Trophoblast cell (in vitro differentiated cells and primary cell): ENCODE results near the gene KSR1.

Experiments used
- DNase-seq, 2 donors: peaks; one replicate each; pipeline ENCODE4 v3.0.0-alpha.2; 2016
- H2AFZ ChIP-seq: 2 replicates; pipeline ENCODE4 v1.6.1; 2013; ENCODE audit warnings: low read length, moderate library complexity, mild to moderate bottlenecking; ENCODE audit not compliant: insufficient read depth, poor library complexity
- H2AK5ac ChIP-seq: 2 replicates; pipeline ENCODE4 v1.6.1; 2013; ENCODE audit warnings: mild to moderate bottlenecking, low read length
- H2BK120ac ChIP-seq: 2 replicates; pipeline ENCODE4 v1.6.1; 2013; ENCODE audit warnings: low read length, mild to moderate bottlenecking, moderate library complexity; ENCODE audit not compliant: insufficient read depth, poor library complexity
- H2BK12ac ChIP-seq: 2 replicates; pipeline ENCODE4 v1.6.1; 2013; ENCODE audit warnings: mild to moderate bottlenecking, low read length, moderate library complexity
- H2BK5ac ChIP-seq: 2 replicates; pipeline ENCODE4 v1.6.1; 2013; ENCODE audit warnings: low read length, low read depth, moderate library complexity, mild to moderate bottlenecking; ENCODE audit not compliant: poor library complexity
- H3K14ac ChIP-seq: 2 replicates; pipeline ENCODE4 v1.6.1; 2013; ENCODE audit warnings: mild to moderate bottlenecking, low read length
- H3K18ac ChIP-seq: 2 replicates; pipeline ENCODE4 v1.6.1; 2013; ENCODE audit warnings: mild to moderate bottlenecking, low read length
- H3K23ac ChIP-seq: 2 replicates; pipeline ENCODE4 v1.6.1; 2013; ENCODE audit warnings: low read length
- H3K27ac ChIP-seq: 2 replicates; pipeline ENCODE4 v1.5.1; 2013; ENCODE audit warnings: low read depth, mild to moderate bottlenecking, inconsistent platforms, low read length, moderate library complexity
- H3K27me3 ChIP-seq: 2 replicates; pipeline ENCODE4 v1.6.1; 2013; ENCODE audit warnings: inconsistent platforms, mild to moderate bottlenecking, low read length, moderate library complexity; ENCODE audit not compliant: insufficient read depth
- H3K36me3 ChIP-seq, 2 experiments: 1 replicate in 1 of 2; 2 replicates in 1 of 2; pipeline ENCODE4 v1.6.1; 2013; ENCODE audit warnings: low read length in 2 of 2, mild to moderate bottlenecking in 2 of 2, moderate library complexity in 1 of 2; ENCODE audit not compliant: insufficient read depth in 2 of 2, control insufficient read depth in 1 of 2
- H3K4ac ChIP-seq: 2 replicates; pipeline ENCODE4 v1.6.1; 2013; ENCODE audit warnings: low read depth, mild to moderate bottlenecking, low read length, moderate library complexity
- H3K4me1 ChIP-seq, 2 experiments: 1 replicate in 1 of 2; 2 replicates in 1 of 2; pipeline ENCODE4 v1.6.1; 2013; ENCODE audit warnings: low read length in 2 of 2, mild to moderate bottlenecking in 2 of 2, moderate library complexity in 1 of 2; ENCODE audit not compliant: insufficient read depth in 2 of 2, control insufficient read depth in 1 of 2
- H3K4me2 ChIP-seq: 2 replicates; pipeline ENCODE4 v1.6.1; 2013; ENCODE audit warnings: inconsistent platforms, mild to moderate bottlenecking, low read length, moderate library complexity
- H3K4me3 ChIP-seq: 2 replicates; pipeline ENCODE4 v1.5.1; 2013; ENCODE audit warnings: mild to moderate bottlenecking, low read depth, low read length, inconsistent platforms
- H3K79me1 ChIP-seq: one replicate; pipeline ENCODE4 v1.6.1; 2013; ENCODE audit warnings: low read length
- H3K79me2 ChIP-seq: 2 replicates; pipeline ENCODE4 v1.6.1; 2013; ENCODE audit warnings: low read length, mild to moderate bottlenecking; ENCODE audit not compliant: control insufficient read depth, insufficient read depth, poor library complexity
- H3K9ac ChIP-seq: 2 replicates; pipeline ENCODE4 v1.6.1; 2013; ENCODE audit warnings: mild to moderate bottlenecking, low read length
- H3K9me3 ChIP-seq: 2 replicates; pipeline ENCODE4 v1.6.1; 2013; ENCODE audit warnings: low read depth, mild to moderate bottlenecking, control low read depth, inconsistent platforms, low read length; ENCODE audit not compliant: insufficient read depth
- H4K12ac ChIP-seq: 2 replicates; pipeline ENCODE4 v1.6.1; 2013; ENCODE audit warnings: low read depth, mild to moderate bottlenecking, low read length, moderate library complexity
- H4K8ac ChIP-seq: 2 replicates; pipeline ENCODE4 v1.6.1; 2013; ENCODE audit warnings: low read depth, mild to moderate bottlenecking, low read length, moderate library complexity
- H4K91ac ChIP-seq: one replicate; pipeline ENCODE4 v1.6.1; 2013; ENCODE audit warnings: low read depth, mild to moderate bottlenecking, low read length, moderate library complexity
- WGBS: extraction: QIAGEN DNeasy Blood & Tissue Kit; methylation state at CpG from one replicate; pipeline ENCODE4 v1.1.7; 2013; ENCODE audit warnings: missing lambda C conversion rate; ENCODE audit not compliant: insufficient read length, insufficient coverage; ENCODE audit errors: extremely low coverage; 5-methylcytosine and 5-hydroxymethylcytosine counted together

Gene KSR1

DNA sequence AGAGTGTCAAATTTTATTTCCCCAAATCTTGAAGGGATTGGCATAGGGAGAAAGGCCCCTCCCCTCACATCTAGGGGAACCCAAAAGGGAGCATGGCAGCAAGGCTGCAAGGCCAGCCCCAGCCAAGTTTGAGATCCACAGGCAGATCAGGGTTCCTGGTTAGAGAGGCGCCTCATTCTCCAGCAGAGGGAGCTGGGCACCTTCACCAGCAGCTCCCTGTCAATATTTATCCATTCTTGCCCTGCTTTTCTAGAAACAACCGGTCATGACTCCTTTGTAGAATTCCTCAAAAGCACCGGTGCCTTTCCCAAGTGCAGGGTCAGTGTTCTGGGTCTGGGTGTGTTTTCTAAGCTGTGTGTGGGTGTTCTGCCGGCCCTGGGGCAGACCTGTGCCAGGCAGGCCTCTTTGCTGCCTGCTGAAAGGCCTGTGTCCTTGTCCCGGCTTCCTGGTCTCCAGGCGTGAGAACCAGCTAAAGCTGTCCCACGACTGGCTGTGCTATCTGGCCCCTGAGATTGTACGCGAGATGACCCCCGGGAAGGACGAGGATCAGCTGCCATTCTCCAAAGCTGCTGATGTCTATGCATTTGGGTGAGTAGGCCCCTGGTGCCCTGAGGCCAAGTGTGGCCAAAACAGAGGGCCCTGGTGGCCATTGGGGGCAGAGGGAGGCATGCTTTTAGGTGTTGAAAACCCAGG, 153.5 kb downstream of the KSR1 start:
- H3K79me2 ChIP-seq = no peaks in the 10 kb centered on the region
- peaks cover 38 to 44% of the 10 kb centered on the region in 2 experiments for H3K36me3 ChIP-seq
- no peak overlapping the region for H3K4ac ChIP-seq
- H3K9ac ChIP-seq = no peak overlapping the region
- H2BK120ac ChIP-seq = no peak overlapping the region
- H3K18ac ChIP-seq = no peak overlapping the region
- no peak overlapping the region for H4K12ac ChIP-seq
- no peak overlapping the region for H2AK5ac ChIP-seq
- H4K8ac ChIP-seq = no peak overlapping the region
- no peaks in the 10 kb centered on the region for H3K79me1 ChIP-seq
- H3K4me2 ChIP-seq = no peak overlapping the region
- DNase-seq = no peak
- H3K27me3 ChIP-seq = no peaks in the 10 kb centered on the region
- no peaks in the 10 kb centered on the region for H3K9me3 ChIP-seq
- no peaks in the 10 kb centered on the region for H3K4me1 ChIP-seq
- no peak overlapping the region for H3K14ac ChIP-seq
- WGBS = no CpG with 5 or more reads among the region's 11 CpGs
- H3K4me3 ChIP-seq = no peak overlapping the region
- H3K23ac ChIP-seq = no peak overlapping the region
- H2AFZ ChIP-seq = no peak overlapping the region
- H4K91ac ChIP-seq = no peak overlapping the region
- no peak overlapping the region for H3K27ac ChIP-seq
- no peak overlapping the region for H2BK5ac ChIP-seq
- H2BK12ac ChIP-seq = no peak overlapping the region

DNA sequence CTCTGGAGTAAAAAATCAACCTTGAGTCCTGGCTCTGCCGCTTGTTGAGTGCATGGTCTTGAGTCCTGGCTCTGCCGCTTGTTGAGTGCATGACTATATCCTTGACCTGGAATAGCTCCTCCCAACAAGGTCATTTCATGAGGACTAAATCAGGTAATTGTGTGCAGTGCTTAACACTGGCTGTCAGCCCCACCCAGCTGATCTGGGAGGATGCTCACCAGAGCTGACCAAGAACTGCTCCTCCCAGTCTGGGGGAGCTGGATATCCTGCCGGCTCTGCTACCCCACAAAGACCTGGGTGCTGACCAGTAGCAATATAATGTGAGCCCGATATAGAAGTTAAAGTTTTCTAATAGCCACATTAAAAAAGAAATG, 154.0 kb downstream of the KSR1 start:
- H4K8ac ChIP-seq = no peak overlapping the region
- no peak for DNase-seq
- H3K36me3 ChIP-seq = peaks cover 35 to 38% of the 10 kb centered on the region in 2 experiments
- no peak overlapping the region for H3K14ac ChIP-seq
- H2BK120ac ChIP-seq = no peak overlapping the region
- no peak overlapping the region for H4K91ac ChIP-seq
- H3K18ac ChIP-seq = no peak overlapping the region
- no peak overlapping the region for H2AK5ac ChIP-seq
- no peak overlapping the region for H3K4me2 ChIP-seq
- H2BK5ac ChIP-seq = no peak overlapping the region
- H3K4me3 ChIP-seq = no peak overlapping the region
- H3K79me2 ChIP-seq = no peaks in the 10 kb centered on the region
- no peak overlapping the region for H2BK12ac ChIP-seq
- no peaks in the 10 kb centered on the region for H3K27me3 ChIP-seq
- no peak overlapping the region for H3K23ac ChIP-seq
- H3K4ac ChIP-seq = no peak overlapping the region
- no CpG with 5 or more reads among the region's 4 CpGs for WGBS
- no peak overlapping the region for H3K9ac ChIP-seq
- H4K12ac ChIP-seq = no peak overlapping the region
- no peak overlapping the region for H3K27ac ChIP-seq
- no peaks in the 10 kb centered on the region for H3K9me3 ChIP-seq
- H3K4me1 ChIP-seq = no peaks in the 10 kb centered on the region
- no peaks in the 10 kb centered on the region for H3K79me1 ChIP-seq
- H2AFZ ChIP-seq = no peak overlapping the region

DNA sequence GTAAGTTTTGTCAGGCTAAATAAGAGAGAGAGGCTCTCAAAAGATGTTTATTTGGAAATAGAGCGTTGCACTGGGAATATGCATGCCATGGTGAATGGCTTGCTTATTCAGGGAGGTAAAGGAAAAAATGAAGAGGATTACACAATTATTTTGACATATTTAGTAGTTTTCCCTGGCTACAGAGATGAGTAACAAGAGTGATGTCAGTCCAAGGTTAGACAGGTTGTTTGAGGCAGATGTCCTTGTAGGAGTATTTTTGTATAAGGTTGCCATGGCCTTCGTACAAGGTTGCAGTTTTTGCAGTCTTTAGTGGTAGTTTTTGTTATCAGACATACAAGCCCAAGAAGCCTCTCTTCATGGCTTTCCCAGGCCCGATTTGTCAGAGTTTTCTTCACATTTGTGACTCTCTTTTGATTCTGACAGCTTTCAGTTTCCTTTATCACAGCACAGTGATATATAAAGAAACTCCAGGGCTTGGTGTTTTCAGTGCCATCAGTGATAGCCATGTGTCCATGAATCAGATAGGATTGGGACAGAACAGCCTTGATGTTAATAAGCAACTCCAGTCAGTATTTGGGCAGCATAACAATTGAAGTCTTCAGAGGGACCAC, 156.0 kb downstream of the KSR1 start:
- H3K9ac ChIP-seq = no peak overlapping the region
- no CpG with 5 or more reads among the region's 3 CpGs for WGBS

DNA sequence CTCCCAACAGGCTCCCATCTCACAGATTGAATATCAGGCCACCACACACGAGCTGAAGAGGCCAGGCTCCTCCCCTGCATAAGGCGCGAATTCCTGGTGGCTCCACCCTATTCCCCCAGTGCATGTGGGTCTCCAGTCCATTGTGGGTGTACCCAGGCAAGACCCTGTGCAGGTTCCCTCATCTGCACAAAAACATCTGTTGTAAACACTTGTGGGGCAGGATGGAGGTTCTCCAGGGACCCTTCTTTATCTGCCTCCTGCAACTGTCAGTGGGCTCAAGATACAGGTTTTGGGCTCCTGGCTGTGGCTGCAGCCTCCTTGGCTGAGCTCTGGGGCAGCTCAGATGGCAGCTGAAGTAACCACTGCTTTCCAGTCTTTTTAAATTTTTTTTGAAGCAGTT, 157.2 kb downstream of the KSR1 start:
- H2BK120ac ChIP-seq = no peak overlapping the region
- no peak overlapping the region for H3K23ac ChIP-seq
- H2AFZ ChIP-seq = no peak overlapping the region
- H3K27me3 ChIP-seq = no peaks in the 10 kb centered on the region
- no peaks in the 10 kb centered on the region for H3K9me3 ChIP-seq
- no peak overlapping the region for H3K14ac ChIP-seq
- H3K79me2 ChIP-seq = no peaks in the 10 kb centered on the region
- no peak overlapping the region for H4K8ac ChIP-seq
- no peak overlapping the region for H2AK5ac ChIP-seq
- H3K9ac ChIP-seq = no peak overlapping the region
- no peak overlapping the region for H3K27ac ChIP-seq
- no CpG with 5 or more reads among the region's 3 CpGs for WGBS
- no peak overlapping the region for H3K18ac ChIP-seq
- no peak overlapping the region for H3K4me2 ChIP-seq
- no peaks in the 10 kb centered on the region for H3K79me1 ChIP-seq
- H2BK12ac ChIP-seq = no peak overlapping the region
- H3K4me1 ChIP-seq = no peaks in the 10 kb centered on the region
- H3K36me3 ChIP-seq = peaks cover 43% of the 10 kb centered on the region in 2 experiments
- DNase-seq = no peak
- no peak overlapping the region for H3K4me3 ChIP-seq
- H2BK5ac ChIP-seq = no peak overlapping the region
- no peak overlapping the region for H3K4ac ChIP-seq
- H4K12ac ChIP-seq = no peak overlapping the region
- H4K91ac ChIP-seq = no peak overlapping the region

More for the DNA sequence above, 156.0 kb downstream of the KSR1 start:
- no peak overlapping the region for H2BK120ac ChIP-seq
- no peak overlapping the region for H3K4me2 ChIP-seq
- no peak overlapping the region for H2BK5ac ChIP-seq
- no peak overlapping the region for H3K4ac ChIP-seq
- H4K8ac ChIP-seq = no peak overlapping the region
- H3K27ac ChIP-seq = no peak overlapping the region
- H2AFZ ChIP-seq = no peak overlapping the region
- H4K12ac ChIP-seq = no peak overlapping the region
- H3K27me3 ChIP-seq = no peaks in the 10 kb centered on the region
- no peaks in the 10 kb centered on the region for H3K79me1 ChIP-seq
- H4K91ac ChIP-seq = no peak overlapping the region
- H3K4me3 ChIP-seq = no peak overlapping the region
- DNase-seq = peak in 1 of 2 donors; percentile 13
- H3K23ac ChIP-seq = no peak overlapping the region
- no peak overlapping the region for H2AK5ac ChIP-seq
- H3K36me3 ChIP-seq = peaks cover 35 to 40% of the 10 kb centered on the region in 2 experiments
- H3K4me1 ChIP-seq = no peaks in the 10 kb centered on the region
- H2BK12ac ChIP-seq = no peak overlapping the region
- H3K79me2 ChIP-seq = no peaks in the 10 kb centered on the region
- H3K9me3 ChIP-seq = no peaks in the 10 kb centered on the region
- no peak overlapping the region for H3K18ac ChIP-seq
- H3K14ac ChIP-seq = no peak overlapping the region
